A549 (cell line): Measurements from ENCODE around the gene NCOA7.

Experiments
- CHD2 ChIP-seq: fragments of 150-350 bp; IDR thresholded peaks from 2 replicates; pipeline ENCODE4 v1.6.1; 2014; ENCODE audit warnings: low read length; ENCODE audit not compliant: partially characterized antibody
- EP300 ChIP-seq, 2 experiments: fragments of >200 bp; sonication (Bioruptor Twin); formaldehyde crosslinking; IDR thresholded peaks; 2 replicates in 1 of 2; 3 replicates in 1 of 2; pipeline ENCODE4 v1.6.1; 2016 to 2017
- RAD21 ChIP-seq, 2 experiments: fragments of >200 bp in 1 of 2; sonication (Bioruptor Twin) in 1 of 2; formaldehyde crosslinking in 1 of 2; IDR thresholded peaks in 1 of 2; conservative IDR thresholded peaks in 1 of 2; 2 replicates in 1 of 2; 3 replicates in 1 of 2; pipeline ENCODE4 v1.6.1; 2012 to 2018; ENCODE audit warnings: inconsistent platforms in 1 of 2
- RFX5 ChIP-seq: fragments of 450-650 bp; IDR thresholded peaks from 2 replicates; pipeline ENCODE4 v1.7.1; 2014; ENCODE audit warnings: antibody characterized with exemption, mild to moderate bottlenecking, moderate library complexity
- SREBF2 ChIP-seq: fragments of 450-650 bp; IDR thresholded peaks from 2 replicates; pipeline ENCODE4 v1.6.1; 2014; ENCODE audit warnings: mild to moderate bottlenecking, moderate library complexity
- ZFP36 ChIP-seq: fragments of 450-650 bp; IDR thresholded peaks from 2 replicates; pipeline ENCODE4 v1.6.1; 2014; ENCODE audit warnings: borderline replicate concordance; ENCODE audit not compliant: partially characterized antibody
- TF ChIP-seq, protein P1 (sequence below): fragments of >200 bp; sonication (Bioruptor Twin); formaldehyde crosslinking; IDR thresholded peaks from 3 replicates; pipeline ENCODE4 v1.5.1; 2016

DNA sequence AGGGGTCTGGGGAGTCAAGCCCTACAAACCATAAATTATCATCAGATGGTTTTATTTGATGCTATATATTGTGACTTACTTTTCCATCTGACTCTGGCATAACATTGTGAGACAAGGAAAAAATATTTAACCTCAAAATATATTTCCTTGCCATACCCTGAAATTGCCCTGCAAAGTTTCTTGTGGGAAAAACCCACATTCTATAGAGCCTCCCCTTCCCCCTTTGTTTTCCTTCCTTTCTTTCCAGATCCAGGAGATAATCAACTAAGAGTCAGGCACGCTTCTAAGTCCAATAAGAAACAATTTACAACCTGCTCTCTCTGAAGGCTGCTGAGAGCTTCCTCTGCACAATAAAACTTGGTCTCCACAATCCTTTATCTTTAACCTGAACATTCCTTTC is 148.3 kb downstream of the NCOA7 start:
- TF ChIP-seq EP300 (IDR thresholded peaks at IDR 0.05) (no peak), ZFP36 (no peak), SREBF2 (no peak), CHD2 (no peak), RFX5 (no peak), RAD21 (conservative IDR thresholded peaks at IDR 0.05 in 1 of 2, IDR thresholded peaks at IDR 0.05 in 1 of 2) (no peak)
- TF ChIP-seq, protein P1, sequence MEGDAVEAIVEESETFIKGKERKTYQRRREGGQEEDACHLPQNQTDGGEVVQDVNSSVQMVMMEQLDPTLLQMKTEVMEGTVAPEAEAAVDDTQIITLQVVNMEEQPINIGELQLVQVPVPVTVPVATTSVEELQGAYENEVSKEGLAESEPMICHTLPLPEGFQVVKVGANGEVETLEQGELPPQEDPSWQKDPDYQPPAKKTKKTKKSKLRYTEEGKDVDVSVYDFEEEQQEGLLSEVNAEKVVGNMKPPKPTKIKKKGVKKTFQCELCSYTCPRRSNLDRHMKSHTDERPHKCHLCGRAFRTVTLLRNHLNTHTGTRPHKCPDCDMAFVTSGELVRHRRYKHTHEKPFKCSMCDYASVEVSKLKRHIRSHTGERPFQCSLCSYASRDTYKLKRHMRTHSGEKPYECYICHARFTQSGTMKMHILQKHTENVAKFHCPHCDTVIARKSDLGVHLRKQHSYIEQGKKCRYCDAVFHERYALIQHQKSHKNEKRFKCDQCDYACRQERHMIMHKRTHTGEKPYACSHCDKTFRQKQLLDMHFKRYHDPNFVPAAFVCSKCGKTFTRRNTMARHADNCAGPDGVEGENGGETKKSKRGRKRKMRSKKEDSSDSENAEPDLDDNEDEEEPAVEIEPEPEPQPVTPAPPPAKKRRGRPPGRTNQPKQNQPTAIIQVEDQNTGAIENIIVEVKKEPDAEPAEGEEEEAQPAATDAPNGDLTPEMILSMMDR = no peak
